NCI-H2171 treated with DMSO at 0.1 percent for 48 hours (cell line): Measurements from ENCODE around the gene C1QTNF9B.
A peak's percentile ranks its signal among the peaks of the same experiment; 100 is the strongest.

Experiments used
- DNase-seq: peaks from one replicate; lab custom pipeline; 2025; lab: John Stamatoyannopoulos, UW

C1QTNF9B gene

DNA sequence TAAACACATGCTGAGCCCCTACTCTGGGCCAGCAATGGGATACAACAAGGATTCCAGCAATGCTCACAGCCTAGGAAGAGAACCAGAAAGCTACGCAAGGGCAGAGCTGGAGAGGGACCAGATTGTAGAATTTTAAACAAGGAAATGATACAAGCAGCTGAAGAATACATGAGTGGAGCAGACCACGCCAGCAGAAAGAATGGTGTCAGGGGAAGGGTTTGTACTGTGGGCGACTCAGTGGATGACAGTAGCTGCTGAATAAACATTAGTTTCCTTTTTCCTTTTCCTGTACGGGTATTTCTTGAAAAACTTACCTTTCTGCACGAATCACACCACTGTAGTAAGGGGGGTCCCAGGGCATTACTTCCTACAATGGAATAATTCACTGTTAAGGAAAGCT, 38.8 kb downstream of the C1QTNF9B start:
- DNase-seq, result no peak

DNA sequence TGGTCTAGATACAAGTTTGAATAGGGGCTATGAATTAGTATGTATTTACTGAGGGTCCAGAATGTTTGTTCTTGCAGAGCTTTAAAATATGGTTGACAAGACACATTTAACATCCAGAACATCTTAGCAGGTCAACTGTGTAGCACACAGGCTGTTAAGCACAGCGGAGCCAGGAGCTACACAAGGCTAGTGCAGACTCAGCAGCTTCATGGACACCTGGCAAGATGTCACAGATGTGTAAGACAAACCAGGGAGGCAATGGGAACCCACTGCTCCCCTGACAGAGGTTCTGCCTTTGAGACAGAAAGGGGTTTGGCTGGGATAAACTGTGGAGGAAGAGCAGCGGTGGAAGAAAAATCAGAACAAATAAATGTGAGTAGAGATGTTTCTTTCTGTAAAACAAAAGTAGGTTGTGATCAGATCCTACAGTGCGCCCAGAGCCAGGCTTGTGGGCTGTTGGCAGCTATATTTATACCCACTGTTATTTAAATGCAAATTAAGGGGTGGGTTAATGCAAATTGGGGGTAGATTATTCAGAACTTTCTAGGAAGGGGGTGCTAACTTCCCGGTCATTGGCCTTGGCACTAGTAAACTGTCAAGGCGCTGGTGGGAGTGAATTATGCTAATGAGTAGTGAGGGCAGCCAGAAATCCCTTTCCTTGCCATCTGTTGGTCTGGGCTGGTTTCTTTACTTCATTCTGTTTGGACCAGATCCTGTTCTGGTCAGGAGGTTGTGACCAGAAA, 41.1 kb downstream of the C1QTNF9B start:
- no peak for DNase-seq

DNA sequence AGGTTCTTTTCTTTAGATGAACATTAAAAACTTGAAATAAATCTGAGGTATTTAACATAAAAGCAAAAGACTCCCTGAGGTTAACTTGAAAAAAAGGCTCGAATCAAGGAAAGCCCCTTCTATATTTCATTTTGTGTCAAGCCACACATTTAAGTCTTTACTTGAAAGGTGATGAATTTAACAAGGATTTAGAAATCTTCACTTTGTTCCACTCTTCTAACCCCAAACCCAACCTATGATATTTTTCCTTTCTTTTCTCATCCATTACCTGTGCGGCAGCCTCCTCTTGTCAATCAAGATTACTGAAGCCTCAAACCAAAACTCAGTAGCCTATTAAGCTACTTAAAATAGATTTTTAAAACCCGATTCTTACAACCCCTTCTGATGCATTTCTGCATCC, 41.9 kb downstream of the C1QTNF9B start:
- DNase-seq, result no peak

DNA sequence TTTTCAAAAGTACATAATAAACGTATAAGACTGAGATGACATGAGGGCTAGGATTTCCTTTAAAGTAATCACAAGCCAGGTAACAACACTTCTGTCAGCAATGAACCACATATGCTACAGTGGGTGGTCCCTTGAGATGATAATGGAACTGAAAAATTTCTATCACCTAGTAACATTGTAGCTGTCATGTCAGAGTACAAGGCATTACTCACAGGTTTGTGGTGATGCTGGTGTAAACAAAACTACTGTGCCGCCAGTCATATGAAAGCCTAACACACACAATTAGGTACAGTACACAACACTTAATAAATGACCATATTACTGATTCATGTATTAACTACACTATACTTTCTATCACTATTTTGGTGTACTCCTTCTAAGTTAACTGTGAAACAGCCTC, 45.0 kb downstream of the C1QTNF9B start:
- no peak for DNase-seq

DNA sequence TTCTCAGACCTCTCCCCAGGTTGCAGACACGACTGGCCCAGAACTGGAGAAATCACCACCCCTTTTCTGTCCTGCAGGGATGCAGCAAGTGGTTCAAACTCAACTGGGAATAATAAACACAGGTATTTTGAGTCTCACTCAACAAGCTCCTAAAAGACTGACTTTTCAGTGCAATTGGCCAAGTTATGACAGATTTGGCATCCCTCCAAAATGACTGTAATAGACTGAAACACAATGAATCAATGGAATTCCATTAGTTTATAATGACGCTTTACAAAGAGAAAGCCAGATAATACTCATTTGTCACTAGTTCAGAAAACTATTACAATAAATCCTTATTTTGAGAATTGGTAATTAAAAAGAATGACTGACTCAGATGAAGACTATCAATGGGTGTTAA, 46.2 kb downstream of the C1QTNF9B start:
- no peak for DNase-seq

DNA sequence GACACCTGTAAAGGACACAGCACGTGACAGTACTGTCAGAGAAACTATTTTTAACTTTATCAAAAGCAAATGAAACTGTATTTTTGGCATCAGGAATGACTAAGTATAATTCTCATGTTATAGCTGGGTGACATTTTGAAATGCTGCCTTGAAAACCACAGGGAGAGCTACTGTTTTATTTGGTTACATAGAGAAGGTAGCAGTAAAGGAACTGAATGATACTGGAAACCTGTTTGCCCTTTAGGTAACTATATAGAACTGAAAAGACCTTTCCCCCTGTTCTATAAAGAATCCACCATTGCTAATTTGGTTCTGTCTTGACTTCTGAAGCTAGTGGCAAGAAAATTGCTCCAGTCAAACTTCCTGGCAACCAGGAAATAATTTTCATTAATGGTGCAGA, 47.2 kb downstream of the C1QTNF9B start:
- no peak for DNase-seq

DNA sequence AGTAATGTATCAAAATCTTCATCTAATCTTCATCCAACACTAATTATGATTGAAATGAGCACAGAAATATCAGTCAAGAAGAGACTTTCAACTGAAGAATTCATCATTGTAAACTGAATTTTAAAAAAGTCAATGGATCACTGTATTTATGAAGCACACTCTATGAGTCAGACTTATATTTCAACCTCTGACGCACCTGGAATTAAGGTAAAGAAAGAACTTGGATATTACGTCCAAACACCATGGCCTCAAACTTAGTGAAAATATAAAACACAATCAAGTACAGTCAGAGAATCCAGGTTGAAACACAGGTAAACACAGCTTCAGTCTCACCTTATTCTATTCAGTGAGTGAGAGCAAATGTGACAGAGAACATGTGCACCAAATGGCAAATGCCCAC, 47.6 kb downstream of the C1QTNF9B start:
- no peak for DNase-seq

DNA sequence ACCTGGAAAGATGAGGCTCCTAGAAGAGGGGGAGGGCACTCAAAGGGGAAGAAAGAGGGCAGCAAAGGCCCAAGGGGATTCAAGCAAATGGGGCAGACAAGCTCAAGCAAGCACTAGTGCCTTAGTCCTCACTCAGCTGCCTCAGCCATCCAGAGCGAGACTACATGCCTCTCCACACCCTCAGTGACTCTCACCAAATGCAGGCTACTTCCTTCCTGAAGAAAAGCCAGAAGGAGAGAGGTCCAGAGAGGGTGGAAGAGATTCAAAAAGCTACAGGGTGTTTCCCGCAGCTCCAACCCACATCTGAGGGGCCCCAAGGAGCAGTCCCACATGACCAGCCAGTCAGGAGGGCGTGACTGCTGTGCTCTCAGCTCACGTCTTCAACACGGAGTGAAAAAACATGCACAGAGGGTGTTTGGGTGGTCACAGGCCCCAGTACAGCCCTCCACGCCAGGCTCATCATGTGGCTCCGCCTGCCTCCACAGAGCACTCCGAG, 48.6 kb downstream of the C1QTNF9B start:
- no peak for DNase-seq

DNA sequence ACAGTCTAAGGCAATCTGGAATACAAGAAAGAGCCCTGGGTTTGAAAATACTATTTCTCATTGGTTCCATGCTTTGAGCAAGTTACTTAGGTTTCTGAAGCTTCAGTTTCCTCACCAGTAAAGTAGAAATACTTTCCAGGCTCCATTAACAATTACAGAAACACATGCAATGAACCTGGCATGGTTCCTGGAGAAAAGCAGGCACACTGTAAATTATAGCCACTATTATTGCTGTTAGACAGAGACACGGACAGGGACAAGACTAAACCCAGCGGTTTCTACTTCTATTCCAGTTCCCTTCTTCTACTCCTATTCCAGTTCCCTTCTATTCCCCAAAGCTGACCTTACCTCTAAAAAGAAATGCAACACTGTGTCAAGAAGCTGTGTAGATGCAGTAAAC, 49.3 kb downstream of the C1QTNF9B start:
- no peak for DNase-seq

DNA sequence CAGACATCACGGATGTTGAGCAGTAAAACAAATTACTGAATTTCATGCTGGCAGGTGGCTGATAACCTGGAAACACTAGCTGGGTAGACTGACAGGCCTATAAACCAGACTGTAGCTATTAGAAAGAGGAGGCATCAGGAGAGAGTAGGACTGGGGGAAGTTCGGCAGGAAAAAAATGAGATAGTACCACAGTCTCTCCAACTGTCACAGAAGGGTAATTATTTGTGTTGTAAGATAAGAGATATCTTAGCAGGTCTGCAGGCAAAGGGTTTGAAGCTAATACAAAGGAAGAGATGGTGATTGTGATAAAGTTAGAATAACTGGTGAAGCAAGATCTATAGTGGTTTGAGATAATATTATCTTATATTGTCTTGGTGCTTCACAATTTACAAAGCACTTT, 49.8 kb downstream of the C1QTNF9B start:
- DNase-seq, result peak; percentile 14

DNA sequence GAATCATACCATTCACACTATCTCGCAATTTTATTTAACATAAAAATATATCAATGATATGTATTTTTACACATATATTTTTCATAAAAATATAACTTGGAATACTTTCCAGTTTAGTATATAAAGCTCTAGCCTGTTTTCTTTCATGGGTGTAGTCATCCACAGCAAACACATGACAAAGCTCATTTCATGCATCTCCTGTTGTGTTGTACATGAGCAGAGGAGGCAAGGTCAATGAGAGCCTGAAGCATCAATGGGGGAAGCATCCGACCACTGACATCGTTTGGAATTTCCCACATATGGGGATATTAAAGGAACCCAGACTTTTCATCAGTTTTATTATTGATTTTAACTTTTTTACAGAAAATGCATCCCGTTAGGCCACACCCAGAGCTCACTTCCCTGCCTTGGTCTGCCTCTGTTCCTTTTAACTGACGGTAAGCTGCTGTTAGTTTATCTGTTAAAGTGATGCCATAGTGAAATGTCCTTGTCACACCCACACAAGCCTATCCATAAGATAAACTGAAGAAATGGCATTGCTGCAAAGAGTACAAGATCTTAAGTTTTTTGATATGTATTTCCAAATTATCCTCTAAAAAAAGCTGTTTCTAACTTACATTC, 52.1 kb downstream of the C1QTNF9B start:
- DNase-seq, result no peak

DNA sequence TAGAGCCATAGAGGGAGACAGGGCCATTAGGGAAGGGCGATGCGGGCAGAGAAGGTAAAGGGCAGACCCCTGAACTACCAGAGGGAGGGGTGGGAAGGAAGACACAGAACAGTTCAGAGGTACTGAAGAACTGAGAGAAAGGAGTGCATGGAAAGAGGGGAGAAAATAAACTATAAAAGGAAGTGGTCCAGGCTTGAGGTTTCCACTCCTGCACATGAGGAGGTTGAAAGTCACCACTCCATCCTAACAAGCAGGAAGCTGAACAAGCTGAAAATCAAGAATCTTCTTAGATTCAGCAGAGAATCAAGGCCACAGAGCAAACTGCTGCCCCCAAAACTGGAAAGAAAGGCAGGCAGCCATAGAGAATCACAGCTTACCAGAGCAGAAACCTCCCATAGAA, 53.2 kb downstream of the C1QTNF9B start:
- no peak for DNase-seq

DNA sequence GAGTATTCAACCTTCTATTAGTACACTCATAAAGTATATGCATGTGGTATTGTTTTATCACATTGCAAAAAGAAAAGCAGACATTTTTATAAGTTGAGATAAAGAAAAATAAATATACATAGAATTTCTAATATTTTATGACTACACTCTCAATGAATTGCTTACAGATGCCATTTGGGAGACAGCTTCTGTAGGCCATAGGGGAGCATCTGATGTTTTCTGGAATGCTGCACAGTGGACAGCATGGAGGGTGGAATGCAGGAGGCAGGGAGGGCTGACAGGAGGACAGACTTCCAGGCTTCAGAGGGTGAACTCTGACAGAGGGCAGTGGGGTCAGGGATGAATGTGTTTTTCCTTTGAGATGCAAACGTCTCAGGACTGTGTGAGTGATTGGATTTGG, 53.9 kb downstream of the C1QTNF9B start:
- DNase-seq, result no peak

DNA sequence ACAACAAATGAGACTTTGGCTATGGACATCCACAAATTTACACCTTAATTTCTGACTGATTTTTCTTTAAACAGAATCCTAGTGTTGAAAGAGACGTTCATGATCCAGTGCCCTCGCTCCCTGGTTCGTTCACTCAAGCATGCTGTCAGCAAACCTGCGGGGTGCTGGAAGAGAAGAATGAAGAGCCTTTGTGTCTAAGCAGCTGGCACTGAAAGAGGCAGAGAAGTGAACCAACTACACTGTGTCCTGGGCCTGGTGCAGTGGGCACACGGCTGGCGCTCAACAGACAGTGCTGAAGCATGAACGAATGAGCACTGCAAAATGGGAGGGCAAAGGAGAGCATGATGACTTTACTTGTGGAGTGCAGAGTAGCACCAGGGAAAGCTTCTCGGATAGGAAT, 54.9 kb downstream of the C1QTNF9B start:
- no peak for DNase-seq
